Suprapubic skin (tissue), 4 donors: Measurements from ENCODE around the gene IFT57. TPM values are rescaled to one million over a fixed set of nuclear protein-coding genes. Genes with fewer than 3 reads are reported as not detected.

Source experiments
- DNase-seq, 2 donors: peaks; one replicate each; pipeline ENCODE4 v3.0.0-alpha.2; 2019; ENCODE audit warnings: low spot score in 2 of 2
- H3K27ac ChIP-seq: fragments of 200-600 bp; sonication (generic); one replicate; pipeline ENCODE4 v1.5.1; 2019
- H3K27me3 ChIP-seq: fragments of 200-600 bp; sonication (generic); one replicate; pipeline ENCODE4 v1.5.1; 2019
- H3K36me3 ChIP-seq: fragments of 200-600 bp; sonication (generic); one replicate; pipeline ENCODE4 v1.5.1; 2019
- H3K4me1 ChIP-seq: fragments of 200-600 bp; sonication (generic); one replicate; pipeline ENCODE4 v1.5.1; 2019
- H3K4me3 ChIP-seq: fragments of 200-600 bp; sonication (generic); one replicate; pipeline ENCODE4 v1.5.1; 2019; ENCODE audit warnings: mild to moderate bottlenecking
- H3K9me3 ChIP-seq: fragments of 200-600 bp; sonication (generic); one replicate; pipeline ENCODE4 v1.5.1; 2019
- EP300 ChIP-seq: sonication (generic); formaldehyde crosslinking; IDR thresholded peaks from one replicate; pipeline ENCODE4 v1.6.1; 2017; ENCODE audit warnings: antibody characterized with exemption
- POLR2A ChIP-seq, 2 donors: fragments of 450-650 bp; IDR thresholded peaks; one replicate each; pipeline ENCODE4 v1.6.1; 2017; ENCODE audit warnings: antibody characterized with exemption in 2 of 2, mild to moderate bottlenecking in 2 of 2, moderate library complexity in 2 of 2
- POLR2AphosphoS5 ChIP-seq, 3 donors: sonication (generic); formaldehyde crosslinking; IDR thresholded peaks; one replicate each; pipeline ENCODE4 v1.6.1; 2017; ENCODE audit warnings: antibody characterized with exemption in 3 of 3
- WGBS: methylation state at CpG from one replicate; pipeline ENCODE4 v1.1.5; 2018; 5-methylcytosine and 5-hydroxymethylcytosine counted together
- total RNA-seq, 4 donors: library from RNA; depleted of rRNA; stranded (reverse); fragments of >200 nt; gene quantifications; one replicate each; pipeline ENCODE4 v1.1.0, GENCODE V29; 2016
- TF ChIP-seq, protein P1 (sequence below), 2 donors: fragments of 200-600 bp in 1 of 2; fragments of 450-650 bp in 1 of 2; sonication (generic) in 1 of 2; IDR thresholded peaks; one replicate each; pipeline ENCODE4 v1.5.1; 2016 to 2019; ENCODE audit warnings: antibody characterized with exemption in 2 of 2, mild to moderate bottlenecking in 1 of 2, moderate library complexity in 1 of 2

IFT57 gene
- total RNA-seq, 4 donors from 2014 or later, result 21.8 to 62.3 (median 36.5) TPM

DNA sequence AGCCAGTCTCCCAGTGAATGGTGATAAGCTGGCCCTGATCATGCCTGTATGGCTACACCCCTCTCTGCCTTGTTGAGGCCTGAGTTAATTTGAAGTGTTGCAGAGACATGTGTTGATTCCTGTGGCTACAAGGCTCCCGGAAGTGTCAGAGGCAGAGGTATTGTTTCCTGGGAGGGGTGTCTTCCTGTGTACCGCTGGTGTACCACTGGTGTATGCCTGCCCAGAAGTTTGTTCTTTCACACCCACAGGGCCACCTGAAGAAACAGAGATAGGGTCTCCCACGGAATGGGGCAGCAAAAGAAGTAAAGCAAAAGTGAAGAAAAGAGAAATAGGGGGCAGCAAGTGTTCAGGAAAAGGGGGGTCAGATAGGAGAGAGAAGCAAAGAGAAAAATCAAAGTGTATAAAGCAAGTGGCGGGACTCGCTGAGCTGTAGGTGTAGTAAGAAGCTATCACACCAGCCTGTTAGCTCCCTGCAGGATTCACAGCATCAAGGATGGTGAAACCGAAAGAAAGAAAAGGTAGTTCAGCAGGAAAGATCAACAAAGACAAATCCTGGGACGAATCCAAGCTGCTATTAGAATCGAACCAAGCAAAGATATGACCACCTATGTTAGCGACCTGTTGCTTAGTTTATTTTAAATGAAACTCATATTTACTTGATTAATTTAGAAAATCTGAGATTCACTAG is 94.8 kb downstream of the IFT57 start:
- H3K27ac ChIP-seq, result no peak overlapping the region
- no peak for DNase-seq
- H3K27me3 ChIP-seq, result no peaks in the 10 kb centered on the region
- peaks cover 24% of the 10 kb centered on the region for H3K4me1 ChIP-seq
- TF ChIP-seq POLR2A (IDR thresholded peaks at IDR 0.05) (no peak), EP300 (no peak), POLR2AphosphoS5 (IDR thresholded peaks at IDR 0.05) (no peak)
- TF ChIP-seq, protein P1, sequence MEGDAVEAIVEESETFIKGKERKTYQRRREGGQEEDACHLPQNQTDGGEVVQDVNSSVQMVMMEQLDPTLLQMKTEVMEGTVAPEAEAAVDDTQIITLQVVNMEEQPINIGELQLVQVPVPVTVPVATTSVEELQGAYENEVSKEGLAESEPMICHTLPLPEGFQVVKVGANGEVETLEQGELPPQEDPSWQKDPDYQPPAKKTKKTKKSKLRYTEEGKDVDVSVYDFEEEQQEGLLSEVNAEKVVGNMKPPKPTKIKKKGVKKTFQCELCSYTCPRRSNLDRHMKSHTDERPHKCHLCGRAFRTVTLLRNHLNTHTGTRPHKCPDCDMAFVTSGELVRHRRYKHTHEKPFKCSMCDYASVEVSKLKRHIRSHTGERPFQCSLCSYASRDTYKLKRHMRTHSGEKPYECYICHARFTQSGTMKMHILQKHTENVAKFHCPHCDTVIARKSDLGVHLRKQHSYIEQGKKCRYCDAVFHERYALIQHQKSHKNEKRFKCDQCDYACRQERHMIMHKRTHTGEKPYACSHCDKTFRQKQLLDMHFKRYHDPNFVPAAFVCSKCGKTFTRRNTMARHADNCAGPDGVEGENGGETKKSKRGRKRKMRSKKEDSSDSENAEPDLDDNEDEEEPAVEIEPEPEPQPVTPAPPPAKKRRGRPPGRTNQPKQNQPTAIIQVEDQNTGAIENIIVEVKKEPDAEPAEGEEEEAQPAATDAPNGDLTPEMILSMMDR (IDR thresholded peaks at IDR 0.05), result no peak
- WGBS, result 74% methylated on average over 9 of the region's 9 CpGs
- H3K9me3 ChIP-seq, result no peaks in the 10 kb centered on the region
- H3K36me3 ChIP-seq, result no peaks in the 10 kb centered on the region
- H3K4me3 ChIP-seq, result no peak overlapping the region

DNA sequence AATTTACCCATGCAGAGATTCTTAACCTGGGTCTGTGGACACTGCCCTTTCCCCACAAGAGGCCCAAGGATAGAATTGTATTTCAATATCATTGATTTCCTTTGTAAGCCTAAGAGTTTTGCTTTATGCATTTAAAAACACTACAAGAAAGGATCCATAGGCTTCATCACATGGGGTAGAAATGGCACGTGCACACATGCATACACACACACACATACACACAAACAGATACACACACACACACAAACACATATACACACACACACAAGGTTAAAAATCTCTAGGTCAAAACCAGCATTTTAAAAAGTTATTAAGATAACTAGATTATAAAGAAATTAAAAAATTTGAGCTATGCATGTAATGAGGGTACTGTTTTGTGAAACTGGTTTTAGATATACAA is 95.9 kb downstream of the IFT57 start:
- TF ChIP-seq EP300 (no peak), POLR2A (IDR thresholded peaks at IDR 0.05) (no peak), POLR2AphosphoS5 (IDR thresholded peaks at IDR 0.05) (no peak)
- TF ChIP-seq, protein P1 (IDR thresholded peaks at IDR 0.05), result no peak
- Histone ChIP-seq H3K27me3 (no peaks in the 10 kb centered on the region), H3K27ac (no peak overlapping the region), H3K9me3 (no peaks in the 10 kb centered on the region), H3K36me3 (no peaks in the 10 kb centered on the region), H3K4me3 (no peak overlapping the region), H3K4me1 (peaks cover 13% of the 10 kb centered on the region)
- 100% methylated on average over 1 of the region's 1 CpG for WGBS
- no peak for DNase-seq

DNA sequence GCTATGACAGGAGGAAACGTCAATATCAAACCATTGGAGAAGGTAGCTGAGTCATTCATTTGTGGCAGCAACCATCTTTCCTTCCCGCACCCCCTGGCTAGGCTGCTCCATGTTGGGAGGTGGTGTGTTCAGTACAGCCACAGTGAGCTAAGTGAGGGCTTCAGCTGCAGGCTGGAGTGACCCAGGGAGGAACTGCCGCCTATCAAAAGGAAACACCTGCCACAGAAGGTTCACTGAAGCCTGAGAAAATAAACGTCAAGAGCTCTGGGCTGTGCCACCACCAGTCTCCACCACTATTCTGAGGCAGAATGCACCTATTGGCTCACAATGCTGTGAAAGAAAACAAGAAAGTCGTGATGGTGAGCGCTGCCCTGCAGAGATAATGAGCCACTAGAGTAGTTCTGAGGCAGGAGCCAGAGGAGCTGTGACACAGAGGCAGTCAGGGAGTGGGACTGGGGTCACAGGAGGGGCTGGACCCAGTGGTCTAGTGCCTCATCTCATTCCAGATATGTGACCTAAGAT is 96.6 kb downstream of the IFT57 start:
- Histone ChIP-seq H3K4me1 (peaks cover 8% of the 10 kb centered on the region), H3K27ac (no peak overlapping the region), H3K27me3 (no peaks in the 10 kb centered on the region), H3K4me3 (no peak overlapping the region), H3K9me3 (no peaks in the 10 kb centered on the region), H3K36me3 (no peaks in the 10 kb centered on the region)
- DNase-seq, result no peak
- TF ChIP-seq POLR2A (IDR thresholded peaks at IDR 0.05) (no peak), EP300 (no peak), POLR2AphosphoS5 (IDR thresholded peaks at IDR 0.05) (no peak)
- TF ChIP-seq, protein P1 (IDR thresholded peaks at IDR 0.05), result no peak
- WGBS, result 67% methylated on average over 6 of the region's 6 CpGs

DNA sequence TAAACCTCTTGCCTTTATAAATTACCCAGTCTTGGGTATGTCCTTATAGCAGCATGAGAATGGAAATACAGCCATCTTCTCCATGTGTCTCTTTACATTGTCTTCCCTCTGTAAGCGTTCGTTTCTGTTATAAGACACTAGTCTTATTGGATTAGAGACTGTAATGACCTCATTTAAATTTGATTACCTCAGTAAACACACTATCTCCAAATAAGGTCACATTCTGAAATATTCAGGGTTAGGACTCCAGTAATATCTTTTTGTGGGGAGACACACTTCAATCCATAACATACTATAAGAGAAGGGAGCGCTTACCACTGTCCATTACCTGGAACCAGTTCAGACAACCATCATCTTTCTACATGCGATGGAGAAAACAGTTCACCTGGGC is 97.1 kb downstream of the IFT57 start:
- 94% methylated on average over 4 of the region's 4 CpGs for WGBS

More for the DNA sequence above, 97.1 kb downstream of the IFT57 start:
- no peak for TF ChIP-seq POLR2A (IDR thresholded peaks at IDR 0.05)
- TF ChIP-seq POLR2AphosphoS5 (IDR thresholded peaks at IDR 0.05), result no peak
- TF ChIP-seq EP300, result no peak
- TF ChIP-seq, protein P1 (IDR thresholded peaks at IDR 0.05), result no peak
- DNase-seq, result no peak
- H3K36me3 ChIP-seq, result no peaks in the 10 kb centered on the region
- H3K9me3 ChIP-seq, result no peaks in the 10 kb centered on the region
- H3K4me1 ChIP-seq, result peaks cover 8% of the 10 kb centered on the region
- H3K27ac ChIP-seq, result no peak overlapping the region
- H3K4me3 ChIP-seq, result no peak overlapping the region
- H3K27me3 ChIP-seq, result no peaks in the 10 kb centered on the region
